Ectodermal cell (in vitro differentiated cells): Measurements from ENCODE around the gene ADD3. TPM values are rescaled to one million over a fixed set of nuclear protein-coding genes. Genes with fewer than 3 reads are reported as not detected.

Experiments
- H3K27ac ChIP-seq: 2 replicates; pipeline ENCODE4 v1.7.0; 2013; ENCODE audit warnings: mild to moderate bottlenecking, low read depth, low read length; ENCODE audit not compliant: insufficient read depth, poor library complexity, severe bottlenecking
- H3K27me3 ChIP-seq: 2 replicates; pipeline ENCODE4 v1.7.0; 2013; ENCODE audit warnings: mild to moderate bottlenecking, low read length; ENCODE audit not compliant: insufficient read depth, control insufficient read depth, poor library complexity, severe bottlenecking
- H3K36me3 ChIP-seq: one replicate; pipeline ENCODE4 v1.7.0; 2013; ENCODE audit warnings: low read length; ENCODE audit not compliant: control insufficient read depth, insufficient read depth
- H3K4me1 ChIP-seq: one replicate; pipeline ENCODE4 v1.7.0; 2013; ENCODE audit warnings: low read length; ENCODE audit not compliant: control insufficient read depth, insufficient read depth
- H3K4me3 ChIP-seq: 2 replicates; pipeline ENCODE4 v1.7.0; 2013; ENCODE audit warnings: low read depth, low read length, control low read depth; ENCODE audit not compliant: insufficient read depth
- H3K9me3 ChIP-seq: 2 replicates; pipeline ENCODE4 v1.7.0; 2013; ENCODE audit warnings: mild to moderate bottlenecking, low read length, moderate library complexity; ENCODE audit not compliant: control insufficient read depth
- WGBS, 2 experiments: methylation state at CpG; one replicate each; pipeline ENCODE4 v1.1.7; 2013; ENCODE audit warnings: missing lambda C conversion rate in 2 of 2; 5-methylcytosine and 5-hydroxymethylcytosine counted together
- polyA plus RNA-seq, 4 experiments: library from polyadenylated mRNA; stranded (reverse); fragments of 50-300 nt; gene quantifications; one replicate each; pipeline ENCODE4 v1.2.3, GENCODE V29; 2013

Gene ADD3
- 122 TPM for polyA plus RNA-seq (2013, experiment 1 of 4)
- polyA plus RNA-seq (2013, experiment 2 of 4): 127 TPM
- polyA plus RNA-seq (2013, experiment 3 of 4): 123 TPM
- polyA plus RNA-seq (2013, experiment 4 of 4): 132 TPM

- H3K4me1 ChIP-seq: peaks cover 32% of the 10 kb centered on the region
Measured at GRCh38 chr10:110007701-110008517, at the start of gene ADD3. Gene ADD3 (plus strand): TSS chr10:110007984. CDS start chr10:110100654, 92,670 bp downstream.

GRCh38 chr10:109958059-109958458 is 49.7 kb upstream of the ADD3 start:
- Histone ChIP-seq H3K27me3 (no peaks in the 10 kb centered on the region), H3K4me3 (no peak overlapping the region)
- 96 to 97% methylated on average over 2 of the region's 2 CpGs for WGBS, 2 experiments

More at GRCh38 chr10:110007701-110008517, at the start of gene ADD3:
- 0 to 1% methylated on average over 81 to 83 of the region's 83 CpGs for WGBS, 2 experiments
- H3K27ac ChIP-seq: peak within 1 kb of the TSS; percentile 86
- H3K27me3 ChIP-seq: peaks cover 14% of the 10 kb centered on the region
- no peaks in the 10 kb centered on the region for H3K9me3 ChIP-seq
- H3K4me3 ChIP-seq: peak within 1 kb of the TSS; percentile 76
- H3K36me3 ChIP-seq: no peaks in the 10 kb centered on the region

GRCh38 chr10:109959259-109960145 is 48.3 kb upstream of the ADD3 start:
- Histone ChIP-seq H3K36me3 (no peaks in the 10 kb centered on the region), H3K4me3 (no peak overlapping the region), H3K9me3 (no peaks in the 10 kb centered on the region), H3K27me3 (no peaks in the 10 kb centered on the region), H3K27ac (no peak overlapping the region), H3K4me1 (peaks cover 17% of the 10 kb centered on the region)
- WGBS, 2 experiments: 92 to 95% methylated on average over 7 to 8 of the region's 8 CpGs

More at GRCh38 chr10:109958059-109958458, 49.7 kb upstream of the ADD3 start:
- Histone ChIP-seq H3K36me3 (no peaks in the 10 kb centered on the region), H3K27ac (no peak overlapping the region), H3K9me3 (no peaks in the 10 kb centered on the region), H3K4me1 (peaks cover 17% of the 10 kb centered on the region)

- H3K36me3 ChIP-seq: no peaks in the 10 kb centered on the region
- WGBS, 2 experiments: 56 to 66% methylated on average over 1 to 2 of the region's 2 CpGs
- no peaks in the 10 kb centered on the region for H3K27me3 ChIP-seq
- H3K4me1 ChIP-seq: peaks cover 17% of the 10 kb centered on the region
- H3K27ac ChIP-seq: no peak overlapping the region
- no peak overlapping the region for H3K4me3 ChIP-seq
- no peaks in the 10 kb centered on the region for H3K9me3 ChIP-seq
Measured at GRCh38 chr10:109960682-109961081, 47.1 kb upstream of the ADD3 start.

- Histone ChIP-seq H3K4me1 (peaks cover 17% of the 10 kb centered on the region), H3K27ac (no peak overlapping the region)
- 64 to 68% methylated on average over 3 to 5 of the region's 5 CpGs for WGBS, 2 experiments
Measured at GRCh38 chr10:109961174-109962001, 46.4 kb upstream of the ADD3 start.

GRCh38 chr10:109962247-109962646 is 45.5 kb upstream of the ADD3 start:
- H3K27me3 ChIP-seq: no peaks in the 10 kb centered on the region
- H3K9me3 ChIP-seq: no peaks in the 10 kb centered on the region
- no peaks in the 10 kb centered on the region for H3K36me3 ChIP-seq
- no peak overlapping the region for H3K27ac ChIP-seq
- no peak overlapping the region for H3K4me3 ChIP-seq
- WGBS, 2 experiments: 100% methylated on average over 1 of the region's 1 CpG; no CpG with 5 or more reads in 1 of the 2 experiments
- peaks cover 22% of the 10 kb centered on the region for H3K4me1 ChIP-seq

More at GRCh38 chr10:109961174-109962001, 46.4 kb upstream of the ADD3 start:
- H3K27me3 ChIP-seq: no peaks in the 10 kb centered on the region
- no peak overlapping the region for H3K4me3 ChIP-seq
- no peaks in the 10 kb centered on the region for H3K36me3 ChIP-seq
- H3K9me3 ChIP-seq: no peaks in the 10 kb centered on the region

- WGBS, 2 experiments: 92 to 95% methylated on average over 5 of the region's 5 CpGs
- Histone ChIP-seq H3K27me3 (no peaks in the 10 kb centered on the region), H3K4me3 (no peak overlapping the region), H3K27ac (no peak overlapping the region), H3K9me3 (no peaks in the 10 kb centered on the region), H3K36me3 (no peaks in the 10 kb centered on the region), H3K4me1 (peaks cover 30% of the 10 kb centered on the region)
Measured at GRCh38 chr10:109963439-109963838, 44.3 kb upstream of the ADD3 start.

GRCh38 chr10:109964318-109964717 is 43.5 kb upstream of the ADD3 start:
- Histone ChIP-seq H3K36me3 (no peaks in the 10 kb centered on the region), H3K27ac (no peak overlapping the region), H3K9me3 (no peaks in the 10 kb centered on the region), H3K4me3 (no peak overlapping the region), H3K4me1 (peaks cover 31% of the 10 kb centered on the region), H3K27me3 (no peaks in the 10 kb centered on the region)
- 94 to 96% methylated on average over 10 of the region's 10 CpGs for WGBS, 2 experiments

- H3K36me3 ChIP-seq: no peaks in the 10 kb centered on the region
- no peak overlapping the region for H3K27ac ChIP-seq
- no peak overlapping the region for H3K4me3 ChIP-seq
- H3K27me3 ChIP-seq: no peaks in the 10 kb centered on the region
- H3K9me3 ChIP-seq: no peaks in the 10 kb centered on the region
- peaks cover 23% of the 10 kb centered on the region for H3K4me1 ChIP-seq
- 79 to 80% methylated on average over 8 to 9 of the region's 9 CpGs for WGBS, 2 experiments
Measured at GRCh38 chr10:109966961-109967738, 40.6 kb upstream of the ADD3 start.
